ENCODE data around the gene DPPA2. TPM values are rescaled to one million over a fixed set of nuclear protein-coding genes. Genes with fewer than 3 reads are reported as not detected.

Gene DPPA2
- total RNA-seq, 1 experiment from 2014 or later: not detected

DNA sequence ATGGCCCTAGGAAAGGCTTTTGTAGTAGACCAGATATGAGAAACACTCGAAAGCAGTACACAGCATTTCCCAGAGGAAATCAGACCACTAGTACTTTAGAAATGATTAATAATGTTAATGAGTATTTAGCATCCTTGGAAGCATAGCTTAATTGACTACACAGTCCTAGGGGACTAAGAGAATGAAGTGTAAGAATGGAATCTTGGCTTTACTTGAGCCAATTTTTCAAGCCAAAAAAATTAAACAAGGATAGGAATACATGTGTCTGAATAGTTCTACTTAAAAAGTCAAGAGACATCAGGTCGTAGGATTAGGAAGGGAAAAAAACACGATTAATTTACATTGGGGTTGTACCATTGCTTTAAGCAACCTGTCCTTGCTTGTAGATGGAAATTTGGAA is 38.2 kb downstream of the DPPA2 start (continued):
- TF ChIP-seq, protein P1, sequence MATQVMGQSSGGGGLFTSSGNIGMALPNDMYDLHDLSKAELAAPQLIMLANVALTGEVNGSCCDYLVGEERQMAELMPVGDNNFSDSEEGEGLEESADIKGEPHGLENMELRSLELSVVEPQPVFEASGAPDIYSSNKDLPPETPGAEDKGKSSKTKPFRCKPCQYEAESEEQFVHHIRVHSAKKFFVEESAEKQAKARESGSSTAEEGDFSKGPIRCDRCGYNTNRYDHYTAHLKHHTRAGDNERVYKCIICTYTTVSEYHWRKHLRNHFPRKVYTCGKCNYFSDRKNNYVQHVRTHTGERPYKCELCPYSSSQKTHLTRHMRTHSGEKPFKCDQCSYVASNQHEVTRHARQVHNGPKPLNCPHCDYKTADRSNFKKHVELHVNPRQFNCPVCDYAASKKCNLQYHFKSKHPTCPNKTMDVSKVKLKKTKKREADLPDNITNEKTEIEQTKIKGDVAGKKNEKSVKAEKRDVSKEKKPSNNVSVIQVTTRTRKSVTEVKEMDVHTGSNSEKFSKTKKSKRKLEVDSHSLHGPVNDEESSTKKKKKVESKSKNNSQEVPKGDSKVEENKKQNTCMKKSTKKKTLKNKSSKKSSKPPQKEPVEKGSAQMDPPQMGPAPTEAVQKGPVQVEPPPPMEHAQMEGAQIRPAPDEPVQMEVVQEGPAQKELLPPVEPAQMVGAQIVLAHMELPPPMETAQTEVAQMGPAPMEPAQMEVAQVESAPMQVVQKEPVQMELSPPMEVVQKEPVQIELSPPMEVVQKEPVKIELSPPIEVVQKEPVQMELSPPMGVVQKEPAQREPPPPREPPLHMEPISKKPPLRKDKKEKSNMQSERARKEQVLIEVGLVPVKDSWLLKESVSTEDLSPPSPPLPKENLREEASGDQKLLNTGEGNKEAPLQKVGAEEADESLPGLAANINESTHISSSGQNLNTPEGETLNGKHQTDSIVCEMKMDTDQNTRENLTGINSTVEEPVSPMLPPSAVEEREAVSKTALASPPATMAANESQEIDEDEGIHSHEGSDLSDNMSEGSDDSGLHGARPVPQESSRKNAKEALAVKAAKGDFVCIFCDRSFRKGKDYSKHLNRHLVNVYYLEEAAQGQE (IDR thresholded peaks at IDR 0.05; ENCODE audit: low read depth): no peak

DNA sequence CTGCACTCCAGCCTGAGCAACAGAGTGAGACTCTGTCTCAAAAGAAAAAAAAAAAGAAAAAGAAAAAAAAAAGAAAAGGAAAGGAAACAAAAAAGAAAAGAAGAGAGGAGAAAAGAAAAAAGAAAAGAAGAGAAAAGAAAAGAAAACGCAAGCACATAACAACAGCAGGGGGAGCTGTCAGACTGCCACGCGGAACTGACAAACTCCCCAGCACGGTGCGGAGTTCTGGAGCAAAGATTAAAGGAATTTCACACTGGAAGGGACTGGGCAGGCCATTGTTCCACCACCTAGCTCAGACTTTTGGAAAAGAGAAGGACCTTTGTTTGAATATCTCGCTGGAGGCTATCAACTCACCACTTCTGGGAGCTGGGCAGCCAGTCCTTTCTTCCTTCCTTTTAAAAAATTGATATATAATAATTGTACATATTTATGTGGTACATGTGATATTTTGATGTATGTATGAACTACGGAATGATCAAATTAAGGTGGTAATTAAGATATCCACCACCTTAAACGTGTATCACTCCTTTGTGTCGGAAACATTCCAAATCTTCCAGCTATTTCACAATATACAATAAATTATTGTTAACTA is 40.5 kb downstream of the DPPA2 start:
- ATAC-seq (peak; percentile 84), DNase-seq (ENCODE audit: low read depth, low spot score) (peak; percentile 44)
- H3K9ac ChIP-seq (ENCODE audit: low read length): no peak overlapping the region
- ChIA-PET POLR2A (no interaction called here), CTCF (interaction anchor here (0.7 to 1.9 kb wide), 12 partner anchors 12 to 1617 kb away, joined by 3 to 5 read pairs (median 4); no protein-coding TSS in a partner anchor), RAD21 (ENCODE audit: low non-redundant PET in 1 of 2, low total read pairs in 2 of 2, uncharacterized antibody in 2 of 2, unreplicated experiment in 2 of 2) (interaction anchor here in 1 of 2 experiments (0.6 to 1.0 kb wide), 3 partner anchors 43 to 123 kb away, joined by 3 to 5 read pairs (median 3); no protein-coding TSS in a partner anchor)
- H2AFZ ChIP-seq (ENCODE audit: low read depth, low read length, poor library complexity, severe bottlenecking): peak overlapping the region; percentile 93
- H3K36me3 ChIP-seq (ENCODE audit: control insufficient read depth in 1 of 2, insufficient read depth in 2 of 2, low read length in 2 of 2): no peaks in the 10 kb centered on the region
- no peak overlapping the region for H3K27ac ChIP-seq (ENCODE audit: low read depth, low read length)
- no peak overlapping the region for H3K4me3 ChIP-seq (replicated peaks in 1 of 2; ENCODE audit: low read depth in 1 of 2, low read length in 2 of 2)
- H4K20me1 ChIP-seq (ENCODE audit: insufficient read depth): no peaks in the 10 kb centered on the region
- no peaks in the 10 kb centered on the region for H3K9me2 ChIP-seq (ENCODE audit: insufficient read depth)
- no peaks in the 10 kb centered on the region for H3K79me2 ChIP-seq (ENCODE audit: insufficient read depth, low read length)
- intact Hi-C loops (cut with micrococcal nuclease): loop anchor here (2.0 kb wide), 1 partner anchor 123 kb away; no protein-coding TSS in a partner anchor
- no peaks in the 10 kb centered on the region; a peak in 1 of 4 replicates for H3K4me1 ChIP-seq (ENCODE audit: control insufficient read depth in 1 of 2, insufficient read depth in 2 of 2, low read length in 2 of 2)
- H3K4me2 ChIP-seq (ENCODE audit: low read length): peak overlapping the region; percentile 1; the same call in 1 of the 2 replicates
- no peaks in the 10 kb centered on the region for H3K27me3 ChIP-seq (ENCODE audit: insufficient read depth, low read length)
- BruUV-seq (replicated peaks): no TSS peak
- TF ChIP-seq YY1 (IDR thresholded peaks at IDR 0.05; ENCODE audit: extremely low read depth, insufficient replicate concordance, low read depth, low read length): no peak
- TF ChIP-seq, protein P2, sequence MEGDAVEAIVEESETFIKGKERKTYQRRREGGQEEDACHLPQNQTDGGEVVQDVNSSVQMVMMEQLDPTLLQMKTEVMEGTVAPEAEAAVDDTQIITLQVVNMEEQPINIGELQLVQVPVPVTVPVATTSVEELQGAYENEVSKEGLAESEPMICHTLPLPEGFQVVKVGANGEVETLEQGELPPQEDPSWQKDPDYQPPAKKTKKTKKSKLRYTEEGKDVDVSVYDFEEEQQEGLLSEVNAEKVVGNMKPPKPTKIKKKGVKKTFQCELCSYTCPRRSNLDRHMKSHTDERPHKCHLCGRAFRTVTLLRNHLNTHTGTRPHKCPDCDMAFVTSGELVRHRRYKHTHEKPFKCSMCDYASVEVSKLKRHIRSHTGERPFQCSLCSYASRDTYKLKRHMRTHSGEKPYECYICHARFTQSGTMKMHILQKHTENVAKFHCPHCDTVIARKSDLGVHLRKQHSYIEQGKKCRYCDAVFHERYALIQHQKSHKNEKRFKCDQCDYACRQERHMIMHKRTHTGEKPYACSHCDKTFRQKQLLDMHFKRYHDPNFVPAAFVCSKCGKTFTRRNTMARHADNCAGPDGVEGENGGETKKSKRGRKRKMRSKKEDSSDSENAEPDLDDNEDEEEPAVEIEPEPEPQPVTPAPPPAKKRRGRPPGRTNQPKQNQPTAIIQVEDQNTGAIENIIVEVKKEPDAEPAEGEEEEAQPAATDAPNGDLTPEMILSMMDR (IDR thresholded peaks at IDR 0.05 in 2 of 3, conservative IDR thresholded peaks at IDR 0.05 in 1 of 3; ENCODE audit: borderline replicate concordance in 1 of 3, insufficient read depth in 1 of 3, low read depth in 2 of 3, low read length in 2 of 3): peak; percentile 67 to 73 (median 70); a peak in 5 of 6 replicates
- TF ChIP-seq RAD21 (IDR thresholded peaks at IDR 0.05; ENCODE audit: low read depth): peak; percentile 92
- H3K9me3 ChIP-seq (ENCODE audit: control insufficient read depth in 1 of 2, insufficient read depth in 1 of 2, low read depth in 1 of 2, low read length in 2 of 2): no peaks in the 10 kb centered on the region

Data from HCT116 (cell line).